Activated T-cell treated with anti-CD3 and anti-CD28 coated beads, Interleukin-2, amount 50 U/mL, for 24 hours (primary cell): ENCODE data around the gene ZFP1.

ENCODE experiments used
- DNase-seq: peaks from one replicate; pipeline ENCODE4 v3.0.0-alpha.2; 2020
- H3K27ac Mint-ChIP-seq: 2 replicates; pipeline ENCODE4 v1.8.0; 2020; ENCODE audit warnings: mild to moderate bottlenecking, mixed read lengths
- H3K27me3 Mint-ChIP-seq: 2 replicates; pipeline ENCODE4 v1.8.0; 2020; ENCODE audit warnings: mixed read lengths
- H3K36me3 Mint-ChIP-seq: 2 replicates; pipeline ENCODE4 v1.8.0; 2020; ENCODE audit warnings: low read depth, mixed read lengths
- H3K4me1 Mint-ChIP-seq: 2 replicates; pipeline ENCODE4 v1.8.0; 2020; ENCODE audit warnings: low read depth, mixed read lengths
- H3K4me3 Mint-ChIP-seq: 2 replicates; pipeline ENCODE4 v1.8.0; 2020; ENCODE audit warnings: mild to moderate bottlenecking, moderate library complexity, mixed read lengths
- H3K9me3 Mint-ChIP-seq: 2 replicates; pipeline ENCODE4 v1.8.0; 2020; ENCODE audit warnings: mixed read lengths

The ZFP1 gene

DNA sequence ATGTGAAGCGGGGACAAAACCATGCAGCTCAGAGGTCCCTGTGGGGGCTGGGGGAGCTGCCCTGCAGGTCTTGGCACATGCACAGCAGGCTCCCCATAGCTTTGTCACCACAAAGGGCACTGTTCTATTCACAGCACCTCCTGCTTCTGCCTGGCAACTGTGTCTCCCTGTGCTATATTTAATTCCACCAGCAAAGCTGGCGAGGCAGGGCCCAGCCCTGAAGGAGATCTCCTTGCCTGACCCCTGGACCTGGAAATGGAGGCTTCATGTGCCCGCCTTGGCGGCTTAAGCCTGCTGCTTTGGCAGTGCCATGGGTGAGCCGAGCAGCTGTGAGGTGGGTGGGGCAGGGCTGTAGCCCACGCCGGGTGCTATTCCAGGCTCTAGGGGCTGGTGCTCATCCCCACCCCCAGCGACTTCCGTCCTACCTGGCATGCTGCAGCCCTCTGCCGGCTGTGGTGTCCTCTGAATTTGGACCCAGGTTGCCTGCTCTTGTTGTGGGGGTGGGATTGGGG, 38.5 kb upstream of the ZFP1 start:
- no peak for DNase-seq
- Mint-ChIP-seq H3K9me3 (no peaks in the 10 kb centered on the region), H3K36me3 (peaks cover 24% of the 10 kb centered on the region), H3K27me3 (peaks cover 16% of the 10 kb centered on the region), H3K4me3 (peak overlapping the region; percentile 79), H3K4me1 (peaks cover 69% of the 10 kb centered on the region), H3K27ac (peak overlapping the region; percentile 93)

GRCh38 chr16:75110637-75111513, 37.4 kb upstream of the ZFP1 start:
- peak; percentile 90 for DNase-seq
- H3K27me3 Mint-ChIP-seq, result peaks cover 16% of the 10 kb centered on the region
- H3K4me3 Mint-ChIP-seq, result peak overlapping the region; percentile 79
- peaks cover 60% of the 10 kb centered on the region for H3K4me1 Mint-ChIP-seq
- H3K9me3 Mint-ChIP-seq, result no peaks in the 10 kb centered on the region
- H3K27ac Mint-ChIP-seq, result peak overlapping the region; percentile 91
- peaks cover 16% of the 10 kb centered on the region for H3K36me3 Mint-ChIP-seq

DNA sequence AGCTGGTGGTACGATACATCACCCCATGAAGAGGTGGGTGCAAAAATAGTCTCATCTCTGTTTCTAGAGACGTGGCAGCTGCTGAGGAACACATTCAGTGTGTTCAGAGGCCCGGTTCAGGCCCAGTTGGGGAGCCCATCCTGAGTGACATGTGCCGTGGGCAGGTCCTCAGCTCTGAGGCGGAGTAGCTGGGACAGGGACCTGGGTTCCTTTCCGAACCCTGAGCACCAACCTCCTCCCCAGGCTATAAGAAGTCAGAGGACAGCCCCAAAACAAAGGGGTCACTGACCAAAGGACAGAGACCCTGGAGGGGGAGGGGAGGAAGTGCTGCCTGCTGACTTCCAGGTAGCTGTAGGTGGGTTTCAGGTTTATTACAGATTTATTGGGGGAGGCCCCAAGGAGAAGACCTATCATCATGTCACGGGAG, 36.8 kb upstream of the ZFP1 start:
- Mint-ChIP-seq H3K9me3 (no peaks in the 10 kb centered on the region), H3K4me3 (peak overlapping the region; percentile 79), H3K27me3 (peaks cover 16% of the 10 kb centered on the region)

GRCh38 chr16:75111961-75112733, 36.2 kb upstream of the ZFP1 start:
- Mint-ChIP-seq H3K27me3 (peaks cover 16% of the 10 kb centered on the region), H3K9me3 (no peaks in the 10 kb centered on the region), H3K4me1 (peaks cover 53% of the 10 kb centered on the region), H3K27ac (peak overlapping the region; percentile 91), H3K4me3 (peak overlapping the region; percentile 79), H3K36me3 (peaks cover 4% of the 10 kb centered on the region)
- DNase-seq, result no peak

More for the DNA sequence above, 36.8 kb upstream of the ZFP1 start:
- DNase-seq, result no peak
- peak overlapping the region; percentile 91 for H3K27ac Mint-ChIP-seq
- H3K4me1 Mint-ChIP-seq, result peaks cover 56% of the 10 kb centered on the region
- H3K36me3 Mint-ChIP-seq, result peaks cover 10% of the 10 kb centered on the region

DNA sequence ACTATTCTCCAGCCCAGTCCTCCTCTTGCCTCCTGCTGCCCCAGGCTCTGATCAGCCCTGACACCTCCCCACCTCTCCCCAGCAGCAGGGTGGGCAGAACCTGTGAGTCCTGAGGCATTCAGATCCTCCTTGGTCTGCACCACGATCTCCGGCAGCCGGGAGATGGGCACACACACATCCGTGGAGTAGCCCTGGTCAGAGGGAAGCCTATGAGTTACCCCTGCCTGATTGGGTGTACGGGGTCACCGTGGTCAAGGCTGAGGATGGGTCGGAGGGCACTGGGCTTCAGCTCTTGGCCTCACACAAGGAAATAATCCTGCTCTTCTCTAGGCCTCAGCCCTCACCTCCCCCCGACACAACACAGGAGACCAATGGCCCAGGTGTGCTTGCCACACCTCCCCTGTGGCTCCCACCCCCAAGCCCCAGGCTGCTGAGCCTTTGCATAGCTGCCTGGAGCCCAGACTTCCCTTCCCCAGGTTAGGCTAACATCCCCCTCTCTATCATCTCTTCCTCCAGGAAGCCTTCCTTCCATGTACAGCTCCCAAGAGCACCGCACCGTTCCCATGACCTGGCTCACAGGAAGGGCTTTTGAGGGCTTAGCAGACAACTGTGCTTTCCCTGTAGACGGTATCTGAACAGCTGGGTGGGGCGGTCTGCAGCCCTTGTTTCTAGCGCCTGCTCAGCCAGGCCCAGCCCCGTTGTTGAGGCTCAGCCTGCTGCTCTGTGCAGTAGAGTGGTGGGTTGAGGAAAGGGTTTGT, 35.4 kb upstream of the ZFP1 start:
- Mint-ChIP-seq H3K27ac (no peak overlapping the region), H3K27me3 (peaks cover 16% of the 10 kb centered on the region), H3K9me3 (no peaks in the 10 kb centered on the region), H3K4me1 (peaks cover 46% of the 10 kb centered on the region), H3K36me3 (peaks cover 3% of the 10 kb centered on the region), H3K4me3 (no peak overlapping the region)
- DNase-seq, result no peak

DNA sequence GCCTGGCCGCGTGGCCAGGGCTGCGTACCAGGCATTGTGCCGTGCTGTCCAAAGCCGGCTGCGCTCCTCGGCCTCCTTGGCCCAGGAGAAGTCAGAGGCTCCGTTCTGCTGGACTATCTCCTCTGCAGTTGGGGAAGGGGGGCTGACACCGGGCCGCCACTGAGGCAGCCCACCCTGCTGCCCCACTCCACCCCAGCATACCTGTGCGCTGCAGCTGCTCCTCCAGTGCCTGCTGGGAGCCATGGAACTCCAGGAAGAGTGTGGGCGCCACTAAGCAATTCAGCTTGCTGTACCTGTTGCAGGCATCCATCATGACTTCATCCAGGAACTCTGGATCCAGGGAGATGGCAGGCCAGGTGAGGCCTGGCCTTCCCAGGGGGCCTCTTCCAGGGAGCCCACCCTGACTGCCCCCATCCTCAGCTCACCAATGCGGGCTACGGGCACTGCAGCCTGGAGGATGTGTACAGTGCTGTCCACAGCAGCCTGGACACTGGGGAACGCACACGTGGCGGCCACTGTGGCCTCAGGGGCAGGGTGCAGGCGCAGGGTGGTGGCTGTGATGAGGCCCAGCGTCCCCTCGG, 34.7 kb upstream of the ZFP1 start:
- H3K27ac Mint-ChIP-seq, result no peak overlapping the region
- DNase-seq, result no peak
- H3K36me3 Mint-ChIP-seq, result no peaks in the 10 kb centered on the region
- H3K4me3 Mint-ChIP-seq, result no peak overlapping the region
- H3K9me3 Mint-ChIP-seq, result no peaks in the 10 kb centered on the region
- H3K27me3 Mint-ChIP-seq, result peaks cover 16% of the 10 kb centered on the region
- peaks cover 40% of the 10 kb centered on the region for H3K4me1 Mint-ChIP-seq

GRCh38 chr16:75114179-75114945, 34.0 kb upstream of the ZFP1 start:
- Mint-ChIP-seq H3K27ac (no peak overlapping the region), H3K27me3 (peaks cover 16% of the 10 kb centered on the region), H3K4me1 (peaks cover 33% of the 10 kb centered on the region)

GRCh38 chr16:75114946-75115825, 33.1 kb upstream of the ZFP1 start:
- Mint-ChIP-seq H3K9me3 (no peaks in the 10 kb centered on the region), H3K4me1 (peaks cover 25% of the 10 kb centered on the region), H3K4me3 (no peak overlapping the region), H3K27me3 (peaks cover 16% of the 10 kb centered on the region), H3K36me3 (no peaks in the 10 kb centered on the region), H3K27ac (no peak overlapping the region)
- no peak for DNase-seq

More at GRCh38 chr16:75114179-75114945, 34.0 kb upstream of the ZFP1 start:
- Mint-ChIP-seq H3K4me3 (no peak overlapping the region), H3K36me3 (no peaks in the 10 kb centered on the region), H3K9me3 (no peaks in the 10 kb centered on the region)
- no peak for DNase-seq

DNA sequence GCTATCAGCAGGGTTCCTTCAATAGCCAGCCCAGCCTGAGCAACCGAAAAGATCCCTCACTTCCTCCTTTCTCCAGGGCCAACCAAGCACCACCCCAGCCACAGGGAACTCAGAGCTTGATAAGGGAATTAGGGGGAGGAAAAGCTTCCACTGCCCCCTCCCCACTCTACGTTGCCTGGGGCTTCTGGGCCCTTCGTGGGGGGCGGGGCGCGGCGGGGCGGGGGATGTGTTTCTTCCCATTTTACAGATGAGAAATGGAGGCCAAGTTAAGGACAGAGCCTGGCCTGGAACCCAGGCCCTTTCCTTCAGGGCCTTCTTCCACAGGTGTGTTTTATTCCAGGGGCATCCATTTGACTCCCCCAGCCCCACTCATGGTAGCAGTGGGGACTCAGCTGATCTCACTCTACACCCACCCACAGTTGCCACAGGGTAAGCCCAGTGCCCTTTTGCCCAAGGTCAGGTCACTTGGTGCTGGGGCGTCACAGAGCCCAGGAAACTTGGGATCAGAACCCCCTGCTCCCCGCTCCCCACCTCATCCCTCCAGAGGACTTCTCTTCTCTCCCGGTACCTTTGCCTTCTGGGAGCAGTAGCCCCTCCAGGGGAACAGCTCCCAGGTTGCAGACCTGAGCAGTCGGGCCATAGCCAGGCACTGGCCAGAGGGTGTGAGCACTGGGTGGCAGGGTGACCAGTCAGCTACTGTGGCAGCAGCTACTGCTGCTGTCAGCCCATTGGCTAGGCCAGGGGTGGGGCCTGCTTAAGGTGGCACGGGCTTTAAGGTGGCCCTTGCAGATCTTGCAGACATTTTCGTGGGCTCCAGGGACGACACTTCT, 32.0 kb upstream of the ZFP1 start, which contains the start of gene LDHD:
TSS of gene LDHD (minus strand) at position 700 of the 830 bp plus-strand sequence. CDS start at position 640, 60 bp downstream.
- H3K9me3 Mint-ChIP-seq, result peaks cover under 1% of the 10 kb centered on the region
- peaks cover 14% of the 10 kb centered on the region for H3K4me1 Mint-ChIP-seq
- H3K4me3 Mint-ChIP-seq, result peak within 1 kb of the TSS; percentile 59
- peaks cover 16% of the 10 kb centered on the region for H3K27me3 Mint-ChIP-seq
- H3K27ac Mint-ChIP-seq, result peak within 1 kb of the TSS; percentile 50
- no peak for DNase-seq
- no peaks in the 10 kb centered on the region for H3K36me3 Mint-ChIP-seq

DNA sequence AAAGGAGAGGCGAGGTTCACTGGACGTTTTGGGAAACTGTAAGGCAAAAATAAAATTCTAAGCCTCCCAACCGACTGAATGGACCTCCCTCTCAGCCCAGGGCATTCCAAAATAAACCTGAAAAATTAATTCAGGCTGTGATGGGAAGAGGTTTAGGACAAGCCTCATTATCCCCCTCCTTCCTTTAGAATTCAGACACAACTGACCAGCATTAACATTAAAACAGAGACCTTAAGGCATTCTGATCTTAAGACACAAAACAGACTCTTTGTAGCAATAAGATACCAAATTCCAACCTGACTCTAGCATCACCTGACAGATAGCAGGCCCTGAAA, 31.4 kb upstream of the ZFP1 start:
- peaks cover 8% of the 10 kb centered on the region for H3K4me1 Mint-ChIP-seq
- H3K36me3 Mint-ChIP-seq, result no peaks in the 10 kb centered on the region
- no peak overlapping the region for H3K27ac Mint-ChIP-seq

DNA sequence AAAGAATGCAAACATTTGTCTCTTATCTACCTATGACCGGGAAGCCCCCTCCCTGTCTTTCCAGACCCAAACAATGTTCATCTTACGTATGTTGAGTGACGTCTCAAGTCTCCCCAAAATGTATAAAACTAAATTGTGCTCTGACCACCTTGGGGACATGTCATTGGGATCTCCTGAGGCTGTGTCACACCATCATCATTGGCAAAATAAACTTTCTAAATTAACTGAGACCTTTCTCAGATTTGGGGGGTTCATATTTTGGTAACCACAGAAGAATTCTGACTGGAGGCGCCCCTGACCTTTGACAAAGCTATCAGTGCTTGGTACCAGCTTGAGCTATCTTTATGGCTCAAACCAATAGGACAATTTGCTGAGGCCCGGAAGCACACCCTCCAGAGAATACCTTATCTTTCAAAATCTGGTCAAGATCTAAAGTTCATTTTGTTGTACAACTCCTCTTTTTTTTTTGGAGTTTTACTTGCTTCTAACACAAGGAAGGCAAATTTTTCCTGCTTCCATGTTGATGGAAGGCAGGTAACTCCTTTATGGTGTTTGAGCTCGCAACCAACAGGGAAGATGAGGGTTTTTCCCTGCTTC, 29.3 kb upstream of the ZFP1 start:
- Mint-ChIP-seq H3K36me3 (no peaks in the 10 kb centered on the region), H3K27me3 (no peaks in the 10 kb centered on the region), H3K9me3 (peaks cover 12% of the 10 kb centered on the region), H3K4me3 (no peak overlapping the region), H3K4me1 (peaks cover 3% of the 10 kb centered on the region), H3K27ac (no peak overlapping the region)
- no peak for DNase-seq

More for the DNA sequence above, 31.4 kb upstream of the ZFP1 start:
- Mint-ChIP-seq H3K4me3 (no peak overlapping the region), H3K27me3 (peaks cover 13% of the 10 kb centered on the region), H3K9me3 (peaks cover 5% of the 10 kb centered on the region)
- no peak for DNase-seq

DNA sequence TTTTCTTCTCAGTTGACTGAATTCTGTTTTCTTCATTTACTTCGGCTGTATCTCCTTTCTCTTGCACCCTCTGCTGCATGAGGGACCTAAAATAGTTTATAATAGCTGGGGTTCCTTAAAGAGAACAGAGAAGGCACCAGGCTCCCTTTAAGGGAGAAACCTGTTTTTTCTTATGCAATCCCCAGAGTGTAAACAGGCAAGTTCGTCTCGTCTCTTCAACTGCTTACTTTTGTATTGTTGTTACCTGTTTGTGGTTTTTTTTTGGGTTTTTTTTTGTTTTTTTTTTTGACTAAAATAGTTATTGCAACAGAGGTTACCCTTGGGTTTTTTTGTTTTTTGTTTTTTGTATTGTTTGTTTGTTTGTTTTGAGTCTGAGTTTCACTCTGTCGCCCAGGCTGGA, 28.1 kb upstream of the ZFP1 start:
- no peaks in the 10 kb centered on the region for H3K27me3 Mint-ChIP-seq
- H3K4me3 Mint-ChIP-seq, result no peak overlapping the region
- DNase-seq, result no peak
- H3K9me3 Mint-ChIP-seq, result peaks cover 12% of the 10 kb centered on the region
- peaks cover 3% of the 10 kb centered on the region for H3K4me1 Mint-ChIP-seq
- H3K36me3 Mint-ChIP-seq, result no peaks in the 10 kb centered on the region
- no peak overlapping the region for H3K27ac Mint-ChIP-seq
